K562 (cell line): ENCODE data around the gene SMURF1. TPM values are rescaled to one million over a fixed set of nuclear protein-coding genes. Genes with fewer than 3 reads are reported as not detected.

Source experiments
- ATAC-seq: fragments of 200-7000 bp; cut with Tn5 transposase; 3 replicates; pipeline ENCODE4 v1.9.1; 2020; ENCODE audit warnings: moderate library complexity
- BruUV-seq: library from RNA; stranded (reverse); fragments of 400-500 nt; replicated peaks from 2 replicates; lab custom pipeline; 2021; lab: Mats Ljungman, UMichigan
- CTCF ChIA-PET: fragments of 300-600 bp; formaldehyde crosslinking; extraction: SDS; loops from one replicate; lab custom pipeline; 2021; ENCODE audit warnings: low intra/inter-chr PET ratio; lab: Yijun Ruan, JAX
- POLR2A ChIA-PET: fragments of 300-600, 350-650 bp; sonication (Branson Sonifier 250); formaldehyde crosslinking; extraction: SDS; loops from one replicate; lab custom pipeline; 2021; ENCODE audit warnings: antibody characterized with exemption, inconsistent platforms; lab: Yijun Ruan, JAX
- DNase-seq, 4 experiments: peaks; one replicate each; pipeline versions ENCODE4 v3.0.0 to v3.0.0-alpha.2; 2011 to 2018; ENCODE audit warnings: low spot score in 3 of 4, mixed read lengths in 3 of 4; ENCODE audit errors: extremely low read depth in 1 of 4
- FAIRE-seq: peaks from 2 replicates; lab custom pipeline; 2011; peaks lifted over from hg19 to GRCh38; lab: Jason Lieb, UNC
- H2AFZ ChIP-seq: 2 replicates; pipeline ENCODE4 v1.6.0; 2011; ENCODE audit warnings: low read depth, low read length, control low read depth, inconsistent platforms
- H3K27ac ChIP-seq: fragments of 200-600 bp; 3 replicates; pipeline ENCODE4 v1.8.0; 2011; ENCODE audit warnings: low read depth, mild to moderate bottlenecking, control low read depth, inconsistent platforms, low read length, moderate library complexity, mixed read lengths; ENCODE audit errors: extremely low read depth
- H3K27me3 ChIP-seq, 2 experiments: fragments of 300-600 bp in 1 of 2; 2 replicates in 1 of 2; 3 replicates in 1 of 2; pipeline versions ENCODE4 v1.6.0 to v1.8.0; 2011; ENCODE audit warnings: inconsistent platforms in 2 of 2, low read length in 2 of 2, mild to moderate bottlenecking in 1 of 2, mixed read lengths in 1 of 2, moderate library complexity in 1 of 2; ENCODE audit not compliant: control insufficient read depth in 2 of 2, insufficient read depth in 2 of 2
- H3K36me3 ChIP-seq: fragments of 300-600 bp; 3 replicates; pipeline ENCODE4 v1.8.0; 2011; ENCODE audit warnings: mild to moderate bottlenecking, low read length, inconsistent platforms; ENCODE audit not compliant: control insufficient read depth, insufficient read depth
- H3K4me1 ChIP-seq, 2 experiments: fragments of 200-600 bp in 1 of 2; replicated peaks in 1 of 2; 2 replicates in 1 of 2; 3 replicates in 1 of 2; pipeline versions ENCODE4 v1.5.1 to v1.8.0; 2011; ENCODE audit warnings: inconsistent platforms in 2 of 2, low read length in 2 of 2, mild to moderate bottlenecking in 1 of 2, mixed read lengths in 1 of 2, moderate library complexity in 1 of 2; ENCODE audit not compliant: control insufficient read depth in 2 of 2, insufficient read depth in 2 of 2
- H3K4me2 ChIP-seq: 2 replicates; pipeline ENCODE4 v1.6.1; 2011; ENCODE audit warnings: low read length, control low read depth, inconsistent platforms, mixed read lengths; ENCODE audit not compliant: insufficient read depth
- H3K4me3 ChIP-seq: fragments of 200-600 bp; sonication (generic), shearing (Covaris generic); 2 replicates; pipeline ENCODE4 v1.5.1; 2016; ENCODE audit warnings: control low read depth, inconsistent platforms
- H3K79me2 ChIP-seq: fragments of 200-600 bp; 3 replicates; pipeline ENCODE4 v1.8.0; 2011; ENCODE audit warnings: low read length, inconsistent platforms; ENCODE audit not compliant: control insufficient read depth, insufficient read depth
- H3K9ac ChIP-seq, 2 experiments: 2 replicates each; pipeline versions ENCODE4 v1.6.0 to v1.6.1; 2011; ENCODE audit warnings: low read depth in 2 of 2, low read length in 2 of 2, control low read depth in 1 of 2, inconsistent platforms in 1 of 2, mild to moderate bottlenecking in 1 of 2, mixed read lengths in 1 of 2; ENCODE audit not compliant: insufficient read depth in 1 of 2
- H3K9me1 ChIP-seq: one replicate; pipeline ENCODE4 v1.6.0; 2011; ENCODE audit warnings: inconsistent platforms, mild to moderate bottlenecking, low read length, moderate library complexity; ENCODE audit not compliant: control insufficient read depth, insufficient read depth
- H3K9me3 ChIP-seq: replicated peaks from 2 replicates; pipeline ENCODE4 v1.5.1; 2011; ENCODE audit warnings: low read depth, low read length, inconsistent platforms; ENCODE audit not compliant: control insufficient read depth, insufficient read depth
- H4K20me1 ChIP-seq: replicated peaks from 2 replicates; pipeline ENCODE4 v1.6.1; 2011; ENCODE audit warnings: low read length, inconsistent platforms, mixed read lengths; ENCODE audit not compliant: control insufficient read depth, insufficient read depth
- C11orf30 ChIP-seq: fragments of 450-650 bp; IDR thresholded peaks from 2 replicates; pipeline ENCODE4 v1.6.1; 2016; ENCODE audit warnings: low read depth, mild to moderate bottlenecking
- CBFA2T2 ChIP-seq: fragments of 450-650 bp; conservative IDR thresholded peaks from 2 replicates; pipeline ENCODE4 v1.6.1; 2017; ENCODE audit warnings: mild to moderate bottlenecking
- EP300 ChIP-seq: IDR thresholded peaks from 2 replicates; pipeline ENCODE4 v1.6.1; 2012; ENCODE audit warnings: low read length, improper control_type of control experiment
- HNRNPLL ChIP-seq: fragments of 200-400 bp; formaldehyde crosslinking; IDR thresholded peaks from 2 replicates; pipeline ENCODE4 v1.6.1; 2017; ENCODE audit warnings: low read length, low read depth, mild to moderate bottlenecking; ENCODE audit not compliant: poor library complexity, severe bottlenecking
- MAFG ChIP-seq: fragments of 450-650 bp; conservative IDR thresholded peaks from 2 replicates; pipeline ENCODE4 v1.6.1; 2016; ENCODE audit warnings: missing genetic modification characterization, missing compliant biosample characterization
- PCBP1 ChIP-seq: fragments of 200-400 bp; formaldehyde crosslinking; IDR thresholded peaks from 2 replicates; pipeline ENCODE4 v1.6.1; 2018; ENCODE audit warnings: mild to moderate bottlenecking, low read depth, low read length; ENCODE audit not compliant: poor library complexity, severe bottlenecking
- RFX1 ChIP-seq: fragments of 450-650 bp; IDR thresholded peaks from 2 replicates; pipeline ENCODE4 v1.6.1; 2016; ENCODE audit warnings: mild to moderate bottlenecking, moderate library complexity
- SMARCA4 ChIP-seq: fragments of 450-650 bp; IDR thresholded peaks from 2 replicates; pipeline ENCODE4 v1.6.1; 2016
- TCF3 ChIP-seq: sonication (generic); formaldehyde crosslinking; IDR thresholded peaks from 2 replicates; pipeline ENCODE4 v1.4.0; 2020; ENCODE audit warnings: mild to moderate bottlenecking, missing genetic modification reagents
- TEAD4 ChIP-seq, 2 experiments: sonication (generic) in 1 of 2; formaldehyde crosslinking in 1 of 2; IDR thresholded peaks; 2 replicates each; pipeline versions ENCODE4 v1.6.1 to v1.8.0; 2012 to 2022; ENCODE audit warnings: borderline replicate concordance in 1 of 2, inconsistent platforms in 1 of 2, low read length in 1 of 2, mild to moderate bottlenecking in 1 of 2, missing genetic modification reagents in 1 of 2
- ZKSCAN1 ChIP-seq: fragments of 150-350 bp; IDR thresholded peaks from 2 replicates; pipeline ENCODE4 v1.6.1; 2016; ENCODE audit warnings: low read depth, low read length
- WGBS: fragments of 100-300 bp; shearing (Covaris generic); methylation state at CpG from one replicate; pipeline ENCODE4 v1.1.6; 2016; ENCODE audit warnings: low coverage, mixed read lengths; ENCODE audit not compliant: insufficient coverage; ENCODE audit errors: missing lambda C conversion rate; 5-methylcytosine and 5-hydroxymethylcytosine counted together
- in situ Hi-C: fragments of 300-500 bp; cut with MboI; formaldehyde crosslinking; loops from 4 replicates; pipeline ENCODE4 v1.15.0; 2018; ENCODE audit warnings: inconsistent platforms, mixed read lengths
- intact Hi-C: fragments of 100-400 bp; cut with micrococcal nuclease; formaldehyde crosslinking; loops from 2 replicates; pipeline ENCODE4 v1.14.2; 2022
- polyA plus RNA-seq, 8 experiments: library from polyadenylated mRNA; depleted of rRNA in 4 of 8; stranded (reverse) in 5 of 8; unstranded in 3 of 8; fragments of >200 nt; fragmentation: Nextera tagmentation in 2 of 8; fragmentation: Illumina TruSeq in 1 of 8; extraction: Ambion mirVana in 2 of 8; extraction: Trizol in 1 of 8; gene quantifications; 2 replicates each; pipeline versions ENCODE4 v1.2.1 to v1.2.3, GENCODE V29; 2011 to 2014; ENCODE audit warnings: inconsistent platforms in 1 of 8, missing spikeins in 1 of 8
- total RNA-seq, 7 experiments: library from RNA; depleted of rRNA in 6 of 7; stranded (reverse); fragments of >200 nt in 6 of 7; fragmentation: Illumina TruSeq in 2 of 7; extraction: Trizol in 2 of 7; gene quantifications; 2 replicates each; pipeline versions ENCODE4 v1.2.1 to v1.2.3, GENCODE V29; 2011 to 2021; ENCODE audit warnings: low replicate concordance in 1 of 7
- TF ChIP-seq, protein P1 (sequence below): sonication (generic); formaldehyde crosslinking; IDR thresholded peaks from 2 replicates; pipeline ENCODE4 v1.8.1; 2023; ENCODE audit warnings: mild to moderate bottlenecking, missing genetic modification reagents, moderate library complexity
- TF ChIP-seq, protein P2 (sequence below): IDR thresholded peaks from 2 replicates; pipeline ENCODE4 v1.6.1; 2014; ENCODE audit warnings: antibody characterized with exemption
- TF ChIP-seq, protein P3 (sequence below): sonication (generic); formaldehyde crosslinking; IDR thresholded peaks from 2 replicates; pipeline ENCODE4 v1.8.1; 2023; ENCODE audit warnings: mild to moderate bottlenecking, missing genetic modification reagents

Gene SMURF1
- total and polyA plus RNA-seq, 9 of the 15 experiments (the other 6 are each of a cell fraction or from before 2014, with no cell fraction given) = 1.0 to 20.1 (median 12.6) TPM

DNA sequence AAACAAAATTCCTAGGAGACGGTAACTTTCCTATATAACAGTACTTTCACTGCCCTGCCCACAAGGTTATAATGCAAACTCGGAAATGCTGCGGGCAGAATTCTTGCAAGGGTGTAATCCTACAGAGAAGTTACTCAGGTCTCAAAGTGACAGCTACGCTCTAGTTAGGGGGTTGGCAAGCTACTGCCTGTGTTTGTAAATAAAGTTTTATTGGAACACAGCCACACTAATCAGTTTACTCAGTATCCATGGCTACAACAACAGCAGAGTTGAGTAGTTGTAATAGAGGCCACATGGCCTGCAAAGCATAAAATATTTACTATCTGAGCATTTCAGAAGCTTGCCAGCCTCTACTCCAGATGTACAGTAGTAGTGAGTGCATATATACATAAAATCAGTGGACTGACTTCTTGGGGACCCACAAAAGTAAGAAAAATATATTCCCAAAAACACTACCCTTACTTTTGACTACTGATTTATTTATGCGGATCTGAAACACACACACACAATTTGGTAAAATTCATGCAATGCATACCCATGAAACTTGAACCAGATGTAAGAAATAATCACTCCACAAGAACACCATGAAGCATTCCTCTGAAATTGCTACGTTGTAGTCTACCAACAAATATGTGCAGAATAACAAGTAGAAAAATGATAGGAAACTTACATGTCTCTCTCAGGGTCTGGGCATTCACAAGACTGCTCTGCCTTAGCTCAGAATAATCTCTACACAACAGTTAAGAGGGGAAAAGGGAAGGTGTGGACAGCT, 53.0 kb downstream of the SMURF1 start (continued):
- TF ChIP-seq, protein P1, sequence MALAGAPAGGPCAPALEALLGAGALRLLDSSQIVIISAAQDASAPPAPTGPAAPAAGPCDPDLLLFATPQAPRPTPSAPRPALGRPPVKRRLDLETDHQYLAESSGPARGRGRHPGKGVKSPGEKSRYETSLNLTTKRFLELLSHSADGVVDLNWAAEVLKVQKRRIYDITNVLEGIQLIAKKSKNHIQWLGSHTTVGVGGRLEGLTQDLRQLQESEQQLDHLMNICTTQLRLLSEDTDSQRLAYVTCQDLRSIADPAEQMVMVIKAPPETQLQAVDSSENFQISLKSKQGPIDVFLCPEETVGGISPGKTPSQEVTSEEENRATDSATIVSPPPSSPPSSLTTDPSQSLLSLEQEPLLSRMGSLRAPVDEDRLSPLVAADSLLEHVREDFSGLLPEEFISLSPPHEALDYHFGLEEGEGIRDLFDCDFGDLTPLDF (CRISPR knock-in tag) = 0 out of 2 replicates have a peak, but pooled peaks have one; percentile 33
- peak; percentile 89 for TF ChIP-seq RFX1
- TF ChIP-seq ZKSCAN1 = peak; percentile 66
- peak; percentile 82 for TF ChIP-seq HNRNPLL

DNA sequence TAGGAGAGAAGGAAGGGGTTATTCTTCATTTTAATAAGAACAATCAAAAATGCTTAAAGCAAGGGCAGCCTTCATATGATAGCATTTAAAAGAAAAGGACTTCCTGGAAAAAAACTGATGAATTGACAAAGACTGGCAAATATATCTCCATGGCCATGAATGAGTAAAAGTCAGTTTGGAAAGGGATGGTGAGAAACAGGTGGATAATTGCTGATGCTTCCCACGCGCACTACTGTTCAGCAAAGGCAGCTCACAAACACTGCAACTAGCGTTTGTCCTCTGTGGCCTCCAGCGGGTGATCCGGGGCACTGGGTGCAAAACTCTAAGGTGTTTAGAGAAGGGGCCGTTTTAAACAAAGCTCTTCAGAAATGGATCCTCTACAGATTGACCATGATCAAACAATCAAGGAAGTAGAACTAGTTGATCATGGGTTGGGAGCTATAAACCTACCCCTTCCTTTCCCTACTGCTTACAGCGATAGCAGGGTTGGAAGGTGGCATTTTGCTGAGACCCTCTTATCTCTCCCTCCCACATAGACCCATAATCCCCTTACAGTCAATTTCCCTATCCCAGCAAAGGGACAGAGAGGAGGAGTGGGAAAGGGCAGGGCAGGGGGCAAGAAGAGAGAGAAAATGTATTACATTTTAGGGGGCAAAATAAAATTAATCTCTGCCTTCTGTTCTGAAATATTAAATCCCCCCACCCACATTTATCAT, 53.8 kb downstream of the SMURF1 start:
- peak; percentile 62 for ATAC-seq
- in situ Hi-C loops = no loop called here
- no peaks in the 10 kb centered on the region for H3K27me3 ChIP-seq
- peaks cover 12 to 25% of the 10 kb centered on the region in 2 experiments; a peak in 4 of 5 replicates for H3K4me1 ChIP-seq
- WGBS = 36% methylated on average over 7 of the region's 7 CpGs
- peak; percentile 11 for FAIRE-seq
- H3K36me3 ChIP-seq = no peaks in the 10 kb centered on the region
- no peak overlapping the region for H2AFZ ChIP-seq
- no TSS peak for BruUV-seq
- ChIA-PET CTCF (no interaction called here), POLR2A (interaction anchor here (0.6 to 1.7 kb wide), 3 partner anchors 15 to 70 kb away, joined by 3 to 7 read pairs (median 5); no protein-coding TSS in a partner anchor)
- H3K9me1 ChIP-seq = no peaks in the 10 kb centered on the region
- H3K9me3 ChIP-seq = no peaks in the 10 kb centered on the region
- H4K20me1 ChIP-seq = no peaks in the 10 kb centered on the region; the same call in 1 of the 2 replicates
- peaks cover 70% of the 10 kb centered on the region for H3K79me2 ChIP-seq
- intact Hi-C loops = loop anchor here (5.0 kb wide), 1 partner anchor 37 kb away; no protein-coding TSS in a partner anchor
- H3K9ac ChIP-seq = peak overlapping the region in 1 of 2 experiments; percentile 45; a peak in 1 of 4 replicates
- DNase-seq = peak; percentile 34 to 48 (median 38)
- no peak overlapping the region for H3K4me3 ChIP-seq
- H3K4me2 ChIP-seq = peak overlapping the region; percentile 40; the same call in 1 of the 2 replicates
- no peak overlapping the region for H3K27ac ChIP-seq
- TF ChIP-seq MAFG (tag) = no peak
- peak; percentile 55 for TF ChIP-seq CBFA2T2
- peak; percentile 61; the same call in 1 of the 2 replicates for TF ChIP-seq TEAD4 (IDR thresholded peaks at IDR 0.05; ENCODE audit: low read length)
- TF ChIP-seq TEAD4 (CRISPR knock-in tag; IDR thresholded peaks at IDR 0.05; ENCODE audit: borderline replicate concordance) = no peak
- TF ChIP-seq, protein P2, sequence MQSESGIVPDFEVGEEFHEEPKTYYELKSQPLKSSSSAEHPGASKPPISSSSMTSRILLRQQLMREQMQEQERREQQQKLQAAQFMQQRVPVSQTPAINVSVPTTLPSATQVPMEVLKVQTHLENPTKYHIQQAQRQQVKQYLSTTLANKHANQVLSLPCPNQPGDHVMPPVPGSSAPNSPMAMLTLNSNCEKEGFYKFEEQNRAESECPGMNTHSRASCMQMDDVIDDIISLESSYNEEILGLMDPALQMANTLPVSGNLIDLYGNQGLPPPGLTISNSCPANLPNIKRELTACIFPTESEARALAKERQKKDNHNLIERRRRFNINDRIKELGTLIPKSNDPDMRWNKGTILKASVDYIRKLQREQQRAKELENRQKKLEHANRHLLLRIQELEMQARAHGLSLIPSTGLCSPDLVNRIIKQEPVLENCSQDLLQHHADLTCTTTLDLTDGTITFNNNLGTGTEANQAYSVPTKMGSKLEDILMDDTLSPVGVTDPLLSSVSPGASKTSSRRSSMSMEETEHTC = no peak
- TF ChIP-seq PCBP1 = no peak
- TF ChIP-seq C11orf30 = peak; percentile 56
- peak; percentile 74 for TF ChIP-seq TCF3 (CRISPR knock-in tag)
- TF ChIP-seq EP300 = peak; percentile 12; the same call in 1 of the 2 replicates
- TF ChIP-seq, protein P3, sequence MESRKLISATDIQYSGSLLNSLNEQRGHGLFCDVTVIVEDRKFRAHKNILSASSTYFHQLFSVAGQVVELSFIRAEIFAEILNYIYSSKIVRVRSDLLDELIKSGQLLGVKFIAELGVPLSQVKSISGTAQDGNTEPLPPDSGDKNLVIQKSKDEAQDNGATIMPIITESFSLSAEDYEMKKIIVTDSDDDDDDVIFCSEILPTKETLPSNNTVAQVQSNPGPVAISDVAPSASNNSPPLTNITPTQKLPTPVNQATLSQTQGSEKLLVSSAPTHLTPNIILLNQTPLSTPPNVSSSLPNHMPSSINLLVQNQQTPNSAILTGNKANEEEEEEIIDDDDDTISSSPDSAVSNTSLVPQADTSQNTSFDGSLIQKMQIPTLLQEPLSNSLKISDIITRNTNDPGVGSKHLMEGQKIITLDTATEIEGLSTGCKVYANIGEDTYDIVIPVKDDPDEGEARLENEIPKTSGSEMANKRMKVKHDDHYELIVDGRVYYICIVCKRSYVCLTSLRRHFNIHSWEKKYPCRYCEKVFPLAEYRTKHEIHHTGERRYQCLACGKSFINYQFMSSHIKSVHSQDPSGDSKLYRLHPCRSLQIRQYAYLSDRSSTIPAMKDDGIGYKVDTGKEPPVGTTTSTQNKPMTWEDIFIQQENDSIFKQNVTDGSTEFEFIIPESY (CRISPR knock-in tag) = peak; percentile 57; the same call in 1 of the 2 replicates
- peak; percentile 32; the same call in 1 of the 2 replicates for TF ChIP-seq SMARCA4
